Skeletal muscle satellite cell (primary cell): Measurements from ENCODE around the gene ACOT8.
"Not testable (repeated sequence)": the region's sequence is repeated elsewhere in the genome, so short reads cannot be mapped to it uniquely, and the experiment has no call there.

Experiments
- H3K27me3 ChIP-seq: 2 replicates; pipeline ENCODE4 v1.7.0; 2013; ENCODE audit warnings: low read length; ENCODE audit not compliant: control insufficient read depth, insufficient read depth
- H3K36me3 ChIP-seq: 2 replicates; pipeline ENCODE4 v1.7.0; 2013; ENCODE audit warnings: mild to moderate bottlenecking, control low read depth, low read length; ENCODE audit not compliant: insufficient read depth
- H3K4me1 ChIP-seq: 2 replicates; pipeline ENCODE4 v1.7.0; 2013; ENCODE audit warnings: low read length; ENCODE audit not compliant: control insufficient read depth, insufficient read depth
- H3K4me2 ChIP-seq: 2 replicates; pipeline ENCODE4 v1.7.0; 2013; ENCODE audit warnings: mild to moderate bottlenecking, low read length
- H3K4me3 ChIP-seq: 2 replicates; pipeline ENCODE4 v1.7.0; 2013; ENCODE audit warnings: low read length
- H3K9ac ChIP-seq: 2 replicates; pipeline ENCODE4 v1.7.0; 2013; ENCODE audit warnings: mild to moderate bottlenecking, low read depth, low read length, moderate library complexity
- H3K9me3 ChIP-seq: replicated peaks from 2 replicates; pipeline ENCODE4 v1.7.0; 2013; ENCODE audit warnings: mild to moderate bottlenecking, control low read depth, low read length

Gene ACOT8

DNA sequence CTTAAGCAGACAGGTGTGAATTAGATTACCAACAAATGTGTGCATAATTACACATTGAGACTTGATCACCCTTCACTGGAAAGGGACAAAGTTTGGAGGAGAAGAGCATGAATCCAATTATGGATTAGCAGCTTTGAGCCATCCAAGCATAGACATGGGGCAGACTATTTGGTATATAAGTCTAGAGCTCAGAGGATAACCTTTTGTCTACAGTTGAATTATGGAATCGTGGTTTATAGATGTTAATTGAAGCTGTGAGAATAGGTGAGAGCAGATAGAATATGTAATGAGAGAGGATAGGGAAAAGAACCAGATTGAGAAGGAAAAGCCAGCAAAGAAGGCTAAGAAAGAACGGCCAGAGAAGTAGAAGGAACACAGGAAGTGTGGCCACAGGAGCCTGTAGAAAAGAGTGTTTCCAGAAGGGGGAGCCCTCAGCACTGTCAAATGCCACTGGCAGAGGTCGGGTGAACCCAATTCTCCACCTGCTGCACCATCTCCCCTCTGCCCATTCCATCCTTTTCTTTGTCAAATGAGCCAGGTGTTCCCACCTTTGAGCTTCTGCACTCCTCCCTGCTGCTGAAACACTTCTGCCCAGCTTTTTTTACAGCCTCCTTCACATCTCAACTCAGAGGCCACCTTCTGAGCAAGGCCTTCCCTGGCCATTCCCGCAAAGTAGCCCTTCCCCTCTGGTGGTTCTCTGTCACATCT is 58.1 kb downstream of the ACOT8 start:
- Histone ChIP-seq H3K4me3 (no peak overlapping the region), H3K9ac (no peak overlapping the region), H3K36me3 (peaks cover 54% of the 10 kb centered on the region), H3K27me3 (no peaks in the 10 kb centered on the region), H3K4me1 (no peaks in the 10 kb centered on the region), H3K9me3 (no peaks in the 10 kb centered on the region), H3K4me2 (no peak overlapping the region)

- not testable (repeated sequence) for H3K9ac ChIP-seq, H3K4me2 ChIP-seq, H3K4me1 ChIP-seq, H3K9me3 ChIP-seq, H3K4me3 ChIP-seq, H3K27me3 ChIP-seq
- peaks cover 48% of the 10 kb centered on the region for H3K36me3 ChIP-seq
Measured at GRCh38 chr20:45797955-45798354, 59.2 kb downstream of the ACOT8 start.

GRCh38 chr20:45797510-45797909 is 59.7 kb downstream of the ACOT8 start:
- not testable (repeated sequence) for H3K4me3 ChIP-seq, H3K27me3 ChIP-seq, H3K4me1 ChIP-seq, H3K9me3 ChIP-seq, H3K9ac ChIP-seq, H3K4me2 ChIP-seq
- H3K36me3 ChIP-seq: peaks cover 44% of the 10 kb centered on the region

DNA sequence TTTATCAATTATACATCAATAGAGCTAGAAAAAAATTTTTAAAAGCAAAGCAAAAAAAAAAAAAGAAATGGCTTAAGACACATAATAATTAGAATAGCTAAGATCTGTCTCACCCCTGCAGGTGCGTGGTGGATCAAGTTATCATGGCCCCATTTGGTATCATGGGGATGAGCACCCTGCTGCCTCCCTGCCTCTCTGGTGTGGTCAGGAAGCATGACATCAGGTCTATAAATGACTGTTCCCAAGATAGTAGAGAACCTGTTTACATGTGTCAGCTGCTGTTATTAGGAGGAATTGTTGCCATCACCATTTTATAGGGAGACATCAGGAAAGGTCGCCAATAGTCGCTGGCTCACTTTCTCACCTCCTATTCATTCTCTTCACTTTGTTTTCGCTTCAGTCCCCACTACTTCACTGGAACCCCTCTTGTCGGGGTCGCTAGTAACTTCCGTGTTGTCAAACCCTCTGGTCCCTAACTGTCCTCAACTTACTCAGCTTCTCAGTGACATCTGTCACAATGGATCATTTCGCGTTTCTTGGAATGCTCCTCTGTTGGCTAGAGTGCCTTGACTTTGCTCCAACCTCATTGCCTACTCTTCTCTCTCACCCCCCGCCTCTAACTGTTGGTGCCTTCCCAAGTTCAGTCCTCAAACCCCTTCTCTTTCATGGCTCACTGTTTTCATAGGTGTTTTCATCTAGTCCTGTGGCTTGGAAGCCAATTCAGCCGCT is 60.7 kb downstream of the ACOT8 start:
- no peaks in the 10 kb centered on the region for H3K9me3 ChIP-seq
- no peak overlapping the region for H3K4me2 ChIP-seq
- H3K27me3 ChIP-seq: no peaks in the 10 kb centered on the region
- H3K36me3 ChIP-seq: peaks cover 34% of the 10 kb centered on the region
- peaks cover 6% of the 10 kb centered on the region for H3K4me1 ChIP-seq
- H3K9ac ChIP-seq: no peak overlapping the region
- H3K4me3 ChIP-seq: no peak overlapping the region

- peak overlapping the region; percentile 83 for H3K4me3 ChIP-seq
- H3K27me3 ChIP-seq: no peaks in the 10 kb centered on the region
- H3K4me1 ChIP-seq: peaks cover 6% of the 10 kb centered on the region
- peak overlapping the region; percentile 97 for H3K4me2 ChIP-seq
- peak overlapping the region; percentile 94 for H3K9ac ChIP-seq
- no peaks in the 10 kb centered on the region for H3K9me3 ChIP-seq
- peaks cover 26% of the 10 kb centered on the region for H3K36me3 ChIP-seq
Measured at GRCh38 chr20:45792317-45793118, 64.7 kb downstream of the ACOT8 start.
